CD4-positive, alpha-beta T cell treated with Interleukin-4 for 4 hours (primary cell): ENCODE data around the gene LMF1.
"Not testable (repeated sequence)": the region's sequence is repeated elsewhere in the genome, so short reads cannot be mapped to it uniquely, and the experiment has no call there.

Experiments
- DNase-seq: peaks from one replicate; pipeline ENCODE4 v3.0.0-alpha.2; 2020

LMF1 gene

DNA sequence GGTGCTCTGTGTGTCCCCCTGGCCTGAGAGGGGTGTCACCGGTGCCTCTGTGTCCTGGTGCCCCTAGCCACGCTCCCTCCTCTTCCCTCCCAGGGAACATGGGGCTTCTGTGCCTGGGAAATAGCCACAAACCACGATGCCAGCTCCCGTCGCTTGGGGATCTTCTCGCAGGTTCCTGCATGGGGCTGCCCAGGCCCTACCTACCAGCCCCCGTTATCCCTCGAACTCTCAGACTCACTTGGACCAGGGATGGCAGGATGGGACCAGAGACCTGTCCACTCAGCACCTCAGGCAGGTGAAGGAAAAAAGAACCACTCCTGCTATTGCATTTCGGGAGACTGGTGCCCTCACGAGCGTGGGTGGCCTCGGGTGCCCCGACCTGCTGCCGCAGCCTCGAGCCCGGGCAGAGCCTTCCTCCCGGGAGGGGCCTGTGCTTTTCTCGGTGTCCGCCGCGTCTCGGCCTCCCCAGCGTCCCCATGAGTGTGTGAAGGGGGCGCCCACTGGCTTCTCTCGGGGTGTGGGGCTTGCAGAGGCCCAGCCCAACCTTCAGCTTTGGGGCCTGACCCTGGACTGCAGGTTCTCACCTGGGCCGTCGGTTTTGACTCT lies 129.2 kb downstream of the LMF1 start:
- DNase-seq, result no peak

DNA sequence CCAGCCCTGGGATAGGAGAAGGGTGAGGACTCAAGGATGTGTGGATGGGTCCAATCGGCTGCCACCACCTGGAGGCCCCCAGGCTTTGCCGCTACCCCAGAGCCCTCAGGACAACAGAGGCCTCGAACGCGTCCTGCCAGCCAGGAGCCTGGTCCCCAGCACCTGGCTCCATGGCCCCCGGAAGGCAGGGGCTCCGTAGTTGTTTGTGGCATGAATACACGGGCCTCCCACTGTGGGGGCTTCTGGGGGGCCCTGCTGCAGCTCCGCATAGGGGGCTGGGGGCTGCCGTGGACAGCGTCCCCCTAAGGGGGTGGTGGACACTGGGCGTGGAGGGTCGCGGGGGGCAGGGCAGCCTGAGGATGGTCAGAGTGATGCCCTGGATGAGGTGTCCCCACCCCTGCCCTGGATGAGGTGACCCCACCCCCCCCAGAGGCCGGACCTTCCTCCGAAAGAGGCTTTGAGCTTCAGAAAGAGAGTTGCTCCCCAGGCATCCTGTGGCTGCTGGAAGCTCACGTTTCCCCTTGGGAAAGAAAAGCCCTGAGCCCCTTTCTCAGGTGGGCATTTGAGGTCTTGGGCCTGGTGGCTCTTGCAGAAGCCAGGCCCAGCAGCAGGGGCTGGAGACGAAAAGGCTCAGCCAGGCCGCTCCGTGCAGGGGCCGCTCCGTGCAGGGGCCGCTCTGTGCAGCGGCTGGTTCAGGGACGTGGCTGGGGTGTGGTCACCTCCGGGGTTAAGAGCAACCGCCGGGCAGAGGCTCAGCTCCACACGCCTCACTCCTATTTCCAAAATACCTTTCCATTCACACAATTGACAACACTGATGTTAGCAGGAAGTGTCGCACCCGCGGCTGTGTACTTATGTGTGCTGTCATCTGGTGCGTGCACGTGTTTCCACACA lies 130.0 kb downstream of the LMF1 start:
- no peak for DNase-seq

GRCh38 chr16:839643-840408 lies 131.0 kb downstream of the LMF1 start:
- no peak for DNase-seq

DNA sequence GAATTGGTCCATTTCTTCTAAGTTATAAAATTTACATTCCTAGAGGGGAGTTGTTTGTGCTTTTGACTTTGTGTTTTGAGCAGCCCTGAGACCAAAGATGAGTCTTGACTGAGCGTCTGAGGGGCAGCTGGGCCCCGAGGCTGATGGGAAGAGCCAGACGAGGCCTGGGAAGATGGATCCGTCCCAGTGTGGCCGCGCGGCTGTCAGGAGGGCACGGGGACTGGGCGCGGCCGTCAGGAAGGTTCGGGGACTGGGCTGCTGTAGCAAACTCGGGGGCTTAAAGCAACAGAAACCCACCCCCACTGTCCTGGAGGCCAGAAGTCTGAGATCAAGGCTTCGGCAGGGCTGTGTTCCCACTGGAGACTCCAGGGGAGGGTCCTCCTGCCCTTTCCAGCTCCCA lies 132.0 kb downstream of the LMF1 start:
- DNase-seq, result no peak

- not testable (repeated sequence) for DNase-seq
These were observed 134.0 kb downstream of the LMF1 start for GRCh38 chr16:836822-837221.

DNA sequence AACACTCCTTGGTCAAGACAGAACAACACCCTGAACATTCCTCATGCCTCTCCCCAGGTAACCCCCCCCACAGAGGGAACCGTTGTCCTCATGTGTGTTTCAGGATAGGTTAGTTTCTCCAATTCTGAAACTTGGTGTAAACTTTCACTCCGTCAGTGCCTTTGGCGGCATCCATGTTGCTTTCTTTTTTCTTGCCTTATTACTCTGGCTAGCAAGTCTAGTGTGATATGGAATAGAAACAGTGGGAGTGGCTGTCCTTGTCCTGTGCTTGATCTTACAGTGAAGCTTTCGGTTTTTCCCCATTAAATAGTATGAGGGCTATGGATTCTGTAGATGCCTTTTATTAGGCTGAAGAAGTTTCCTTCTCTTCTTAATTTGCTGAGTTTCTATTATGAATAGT lies 134.6 kb downstream of the LMF1 start:
- no peak for DNase-seq

- no peak for DNase-seq
These were observed 135.4 kb downstream of the LMF1 start for GRCh38 chr16:835373-835772.

- DNase-seq, result no peak
These were observed 137.4 kb downstream of the LMF1 start for GRCh38 chr16:833411-833810.

DNA sequence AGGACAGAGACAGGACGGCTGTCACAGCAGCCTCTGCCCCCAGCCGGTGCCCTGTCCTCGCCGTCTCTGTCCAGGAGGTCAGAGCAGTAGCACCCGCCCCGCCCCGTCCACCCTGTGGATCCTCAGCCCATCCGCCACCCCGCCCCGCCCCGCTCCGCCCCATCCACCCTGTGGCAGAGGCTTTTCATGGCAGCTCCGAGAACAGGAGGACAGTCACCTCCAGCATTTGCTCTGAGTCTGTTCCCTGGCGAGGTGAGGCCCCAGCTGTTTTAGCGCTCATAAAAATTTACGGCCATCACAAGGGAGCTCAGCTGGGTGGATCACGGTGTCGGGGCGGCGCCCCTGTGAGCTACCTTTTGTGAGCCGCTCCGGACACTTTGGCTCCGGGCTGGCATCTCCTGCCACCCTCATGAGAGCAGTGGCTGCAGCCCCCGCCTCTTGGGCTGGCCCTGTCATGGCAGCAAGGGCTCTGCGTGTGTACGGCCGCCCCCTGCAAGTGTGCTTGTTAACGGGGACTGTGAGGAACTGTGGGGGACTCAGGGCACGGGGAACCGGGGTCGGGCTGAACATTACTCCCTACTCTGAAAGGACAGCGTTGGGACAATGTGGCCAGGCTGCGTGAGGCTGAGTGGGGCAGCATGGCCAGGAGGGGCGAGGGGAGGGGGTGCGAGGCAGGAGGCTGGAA lies 138.0 kb downstream of the LMF1 start:
- no peak for DNase-seq

DNA sequence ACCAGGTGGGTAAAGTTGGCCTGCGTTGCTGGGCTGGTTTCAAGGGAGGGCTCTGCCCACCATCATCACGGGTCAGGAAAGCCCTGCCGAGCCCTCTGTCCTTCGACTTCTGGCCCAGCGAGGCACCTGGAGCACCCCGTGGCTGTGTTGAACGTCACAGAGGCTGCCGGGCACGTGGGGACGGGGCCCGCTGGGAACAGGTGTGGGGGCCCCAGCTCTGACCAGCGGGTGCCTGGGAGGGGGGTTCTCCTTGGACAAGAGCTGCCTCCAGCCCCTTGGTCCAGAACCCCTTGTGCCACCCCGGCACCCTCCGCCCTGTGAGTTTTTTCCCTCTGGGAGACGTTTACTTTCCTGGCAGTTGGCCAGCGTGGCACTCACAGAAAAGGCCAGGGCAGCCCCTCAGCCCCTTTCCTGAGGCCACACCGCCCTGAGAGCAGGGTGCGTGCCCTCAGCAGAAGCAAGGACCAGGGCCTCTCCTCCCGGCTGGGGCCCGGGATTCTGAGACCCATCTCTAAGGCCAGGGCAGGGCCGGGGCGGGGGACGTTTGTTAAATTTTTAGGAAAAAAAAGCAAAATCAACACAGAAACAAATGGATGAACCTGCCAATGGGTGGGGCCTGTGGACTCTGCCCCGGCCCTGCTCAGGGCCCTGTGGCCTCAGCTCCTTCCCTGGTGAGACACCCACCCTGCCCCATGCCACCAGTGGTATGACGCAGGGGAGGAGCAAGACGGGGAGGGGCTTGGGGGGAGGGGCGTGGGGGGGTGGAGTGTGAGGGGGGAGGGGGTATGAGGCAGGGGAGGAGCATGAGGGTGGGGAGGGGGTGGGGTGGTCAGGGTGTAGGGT lies 139.0 kb downstream of the LMF1 start:
- no peak for DNase-seq

- no peak for DNase-seq
These were observed 139.8 kb downstream of the LMF1 start for GRCh38 chr16:830871-831570.

- no peak for DNase-seq
These were observed 140.5 kb downstream of the LMF1 start for GRCh38 chr16:830107-830870.

- DNase-seq, result no peak
These were observed 141.9 kb downstream of the LMF1 start for GRCh38 chr16:828891-829290.

DNA sequence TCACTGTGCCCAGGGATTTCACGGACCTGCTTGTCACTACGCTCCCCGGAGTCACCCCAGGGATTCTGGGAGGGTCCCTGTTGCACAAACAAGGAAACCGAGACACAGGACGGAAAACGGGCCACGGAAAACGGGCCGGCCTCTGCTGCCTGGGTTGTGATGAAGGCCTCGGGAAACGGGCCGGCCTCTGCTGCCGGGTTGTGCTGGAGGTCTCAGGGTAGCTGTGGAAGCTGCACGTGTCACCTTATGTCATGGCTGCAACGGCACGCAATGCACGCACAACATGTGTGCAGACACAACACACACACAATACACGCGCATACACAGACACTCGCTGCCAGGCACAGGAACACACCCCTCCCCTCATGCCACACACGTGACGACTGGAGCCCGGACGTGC lies 143.3 kb downstream of the LMF1 start:
- no peak for DNase-seq

- no peak for DNase-seq
These were observed 145.3 kb downstream of the LMF1 start for GRCh38 chr16:825341-826061.

DNA sequence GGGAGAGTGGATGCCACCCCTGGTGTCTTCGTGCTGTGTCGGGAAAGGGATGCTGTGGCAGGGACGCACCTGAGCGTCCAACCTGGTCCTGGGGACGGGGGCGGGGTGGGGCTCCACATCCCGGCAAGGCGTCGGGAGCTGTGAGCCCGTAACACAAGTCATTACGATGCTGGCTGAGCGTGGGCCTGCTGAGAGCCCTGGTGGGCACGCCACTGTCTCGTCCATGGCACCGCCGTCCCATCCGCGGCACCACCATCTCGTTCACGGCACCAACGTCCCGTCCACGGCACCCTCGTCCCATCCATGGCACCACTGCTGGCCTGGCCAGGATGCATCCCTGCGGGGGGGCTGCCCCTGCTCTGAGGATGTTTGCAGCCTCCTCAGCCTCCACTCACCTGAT lies 146.2 kb downstream of the LMF1 start:
- DNase-seq, result no peak

GRCh38 chr16:824194-824593 lies 146.6 kb downstream of the LMF1 start:
- no peak for DNase-seq

GRCh38 chr16:822909-823297 lies 147.9 kb downstream of the LMF1 start:
- no peak for DNase-seq

- no peak for DNase-seq
These were observed 148.4 kb downstream of the LMF1 start for GRCh38 chr16:822174-822908.
